Mesenchymal stem cell (in vitro differentiated cells and primary cell): ENCODE measurements around the gene GPN1.
A peak's percentile ranks its signal among the peaks of the same experiment; 100 is the strongest.
"Not testable (repeated sequence)": the region's sequence is repeated elsewhere in the genome, so short reads cannot be mapped to it uniquely, and the experiment has no call there.

Experiments
- DNase-seq: peaks from one replicate; pipeline ENCODE4 v3.0.0-alpha.2; 2013
- H2AFZ ChIP-seq: one replicate; pipeline ENCODE4 v1.6.1; 2013; ENCODE audit warnings: low read depth, mild to moderate bottlenecking, control low read depth, inconsistent platforms, low read length, moderate library complexity
- H2AK5ac ChIP-seq: 2 replicates; pipeline ENCODE4 v1.6.1; 2013; ENCODE audit warnings: low read length, moderate library complexity, mild to moderate bottlenecking, inconsistent platforms; ENCODE audit not compliant: severe bottlenecking
- H2BK120ac ChIP-seq: one replicate; pipeline ENCODE4 v1.6.1; 2013; ENCODE audit warnings: low read depth, mild to moderate bottlenecking, inconsistent platforms, low read length, moderate library complexity
- H2BK12ac ChIP-seq, 2 experiments: one replicate each; pipeline ENCODE4 v1.6.1; 2013; ENCODE audit warnings: inconsistent platforms in 2 of 2, low read length in 2 of 2, mild to moderate bottlenecking in 2 of 2, moderate library complexity in 2 of 2, control low read depth in 1 of 2
- H2BK15ac ChIP-seq: one replicate; pipeline ENCODE4 v1.6.1; 2013; ENCODE audit warnings: mild to moderate bottlenecking, low read depth, inconsistent platforms; ENCODE audit not compliant: poor library complexity, severe bottlenecking
- H2BK5ac ChIP-seq: 2 replicates; pipeline ENCODE4 v1.6.1; 2013; ENCODE audit warnings: low read depth, mild to moderate bottlenecking, low read length, control low read depth, inconsistent platforms; ENCODE audit not compliant: poor library complexity, severe bottlenecking
- H3K14ac ChIP-seq, 2 experiments: one replicate each; pipeline ENCODE4 v1.6.1; 2013; ENCODE audit warnings: inconsistent platforms in 2 of 2, low read length in 2 of 2, control low read depth in 1 of 2, mild to moderate bottlenecking in 1 of 2, moderate library complexity in 1 of 2
- H3K18ac ChIP-seq, 2 experiments: one replicate each; pipeline ENCODE4 v1.6.1; 2013; ENCODE audit warnings: inconsistent platforms in 2 of 2, low read length in 2 of 2, control low read depth in 1 of 2, low read depth in 1 of 2, mild to moderate bottlenecking in 1 of 2
- H3K23ac ChIP-seq, 2 experiments: one replicate each; pipeline ENCODE4 v1.6.1; 2013; ENCODE audit warnings: inconsistent platforms in 2 of 2, low read length in 2 of 2, mild to moderate bottlenecking in 2 of 2, moderate library complexity in 2 of 2, control low read depth in 1 of 2
- H3K27ac ChIP-seq: 2 replicates; pipeline ENCODE4 v1.5.1; 2013; ENCODE audit warnings: mild to moderate bottlenecking, moderate library complexity, low read length, control low read depth, inconsistent platforms; ENCODE audit not compliant: poor library complexity, severe bottlenecking
- H3K27me3 ChIP-seq, 2 experiments: 2 replicates each; pipeline versions ENCODE4 v1.6.1 to v1.7.0; 2013; ENCODE audit warnings: low read length in 2 of 2, mild to moderate bottlenecking in 2 of 2, moderate library complexity in 2 of 2, control low read depth in 1 of 2, inconsistent platforms in 1 of 2; ENCODE audit not compliant: control insufficient read depth in 1 of 2, insufficient read depth in 1 of 2
- H3K36me3 ChIP-seq, 2 experiments: 2 replicates each; pipeline versions ENCODE4 v1.6.1 to v1.7.0; 2013; ENCODE audit warnings: low read length in 2 of 2, control low read depth in 1 of 2, inconsistent platforms in 1 of 2, low read depth in 1 of 2, mild to moderate bottlenecking in 1 of 2; ENCODE audit not compliant: insufficient read depth in 2 of 2, control insufficient read depth in 1 of 2
- H3K4ac ChIP-seq, 2 experiments: one replicate each; pipeline ENCODE4 v1.6.1; 2013; ENCODE audit warnings: inconsistent platforms in 2 of 2, low read length in 2 of 2, mild to moderate bottlenecking in 2 of 2, moderate library complexity in 2 of 2, control low read depth in 1 of 2, low read depth in 1 of 2
- H3K4me1 ChIP-seq: 2 replicates; pipeline ENCODE4 v1.6.1; 2013; ENCODE audit warnings: low read depth, low read length, control low read depth; ENCODE audit not compliant: control insufficient read depth, insufficient read depth
- H3K4me2 ChIP-seq: 2 replicates; pipeline ENCODE4 v1.6.1; 2013; ENCODE audit warnings: low read length, mild to moderate bottlenecking, inconsistent platforms; ENCODE audit not compliant: poor library complexity, severe bottlenecking
- H3K4me3 ChIP-seq, 2 experiments: 2 replicates each; pipeline versions ENCODE4 v1.5.1 to v1.7.0; 2013; ENCODE audit warnings: low read length in 2 of 2, mild to moderate bottlenecking in 2 of 2, control low read depth in 1 of 2, low read depth in 1 of 2; ENCODE audit not compliant: insufficient read depth in 1 of 2
- H3K79me1 ChIP-seq: replicated peaks from 2 replicates; pipeline ENCODE4 v1.6.1; 2013; ENCODE audit warnings: mild to moderate bottlenecking, control low read depth, low read length, inconsistent platforms; ENCODE audit not compliant: poor library complexity, severe bottlenecking
- H3K9ac ChIP-seq: 2 replicates; pipeline ENCODE4 v1.7.0; 2013; ENCODE audit warnings: mild to moderate bottlenecking, low read length, moderate library complexity
- H3K9me3 ChIP-seq: 2 replicates; pipeline ENCODE4 v1.7.0; 2013; ENCODE audit warnings: mild to moderate bottlenecking, low read length; ENCODE audit not compliant: control insufficient read depth
- H4K8ac ChIP-seq: one replicate; pipeline ENCODE4 v1.6.1; 2013; ENCODE audit warnings: inconsistent platforms, mild to moderate bottlenecking, low read length, moderate library complexity
- H4K91ac ChIP-seq: one replicate; pipeline ENCODE4 v1.6.1; 2013; ENCODE audit warnings: mild to moderate bottlenecking, low read length, inconsistent platforms
- WGBS: methylation state at CpG from one replicate; pipeline ENCODE4 v1.1.7; 2013; ENCODE audit warnings: mixed read lengths; 5-methylcytosine and 5-hydroxymethylcytosine counted together

The GPN1 gene

DNA sequence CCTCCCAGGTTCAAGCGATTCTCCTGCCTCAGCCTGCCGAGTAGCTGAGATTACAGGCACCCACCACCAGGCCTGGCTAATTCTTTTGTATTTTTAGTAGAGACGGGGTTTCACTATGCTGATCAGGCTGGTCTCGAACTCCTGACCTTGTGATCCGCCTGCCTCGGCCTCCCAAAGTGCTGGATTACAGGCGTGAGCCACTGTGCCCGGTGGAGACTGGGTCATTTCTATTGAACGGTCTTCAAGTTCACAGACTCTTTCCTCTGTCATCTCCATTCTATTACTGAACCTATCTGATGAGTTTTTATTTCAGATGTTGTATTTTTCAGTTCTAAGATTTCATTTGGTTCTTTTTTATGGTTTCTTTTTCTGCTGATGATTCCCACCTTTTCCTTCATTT is 33.4 kb upstream of the GPN1 start:
- H2BK120ac ChIP-seq, H2AK5ac ChIP-seq, H3K79me1 ChIP-seq, H3K27ac ChIP-seq, H3K23ac ChIP-seq, H3K9ac ChIP-seq, H3K4ac ChIP-seq, H2AFZ ChIP-seq, H2BK15ac ChIP-seq, H3K4me1 ChIP-seq, H4K8ac ChIP-seq, H3K4me3 ChIP-seq, H3K9me3 ChIP-seq, H3K14ac ChIP-seq, H3K18ac ChIP-seq, H3K27me3 ChIP-seq, H4K91ac ChIP-seq, H2BK12ac ChIP-seq, H3K4me2 ChIP-seq, DNase-seq, H2BK5ac ChIP-seq: not testable (repeated sequence)
- peaks cover 13 to 21% of the 10 kb centered on the region in 2 experiments for H3K36me3 ChIP-seq
- WGBS: 97% methylated on average over 6 of the region's 9 CpGs

DNA sequence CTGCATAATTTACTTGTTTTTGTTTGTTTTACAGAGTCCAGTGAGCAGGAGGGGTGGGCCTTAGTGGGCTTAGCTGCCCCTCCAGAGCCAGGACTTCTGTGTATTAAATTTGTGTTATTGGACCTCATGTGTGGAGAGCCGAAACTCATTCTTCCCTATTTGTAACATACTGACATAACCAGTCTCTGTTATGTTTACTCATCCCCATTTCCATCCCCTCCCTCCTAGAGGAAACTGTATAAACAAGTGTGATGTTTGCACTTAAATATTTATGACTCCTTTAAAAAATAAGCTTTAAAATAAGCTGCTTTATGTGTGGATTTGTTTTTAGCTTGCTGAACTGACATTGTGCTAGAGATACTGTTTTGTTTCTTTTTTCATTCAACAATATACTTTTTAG is 32.2 kb upstream of the GPN1 start:
- Histone ChIP-seq H3K27ac (no peak overlapping the region), H4K91ac (no peak overlapping the region), H3K4me2 (no peak overlapping the region), H3K79me1 (peaks cover 4% of the 10 kb centered on the region), H3K4me1 (no peaks in the 10 kb centered on the region), H3K14ac (no peak overlapping the region), H4K8ac (no peak overlapping the region), H3K23ac (no peak overlapping the region), H2BK12ac (no peak overlapping the region), H3K9me3 (no peaks in the 10 kb centered on the region), H3K36me3 (peaks cover 21 to 25% of the 10 kb centered on the region in 2 experiments), H2AFZ (no peak overlapping the region), H3K9ac (no peak overlapping the region), H3K4ac (no peak overlapping the region), H2BK120ac (no peak overlapping the region), H2BK15ac (no peak overlapping the region), H2BK5ac (no peak overlapping the region), H3K4me3 (no peak overlapping the region), H2AK5ac (no peak overlapping the region), H3K18ac (no peak overlapping the region), H3K27me3 (no peaks in the 10 kb centered on the region)
- WGBS: no CpG with 5 or more reads among the region's 1 CpG
- DNase-seq: peak; percentile 61

DNA sequence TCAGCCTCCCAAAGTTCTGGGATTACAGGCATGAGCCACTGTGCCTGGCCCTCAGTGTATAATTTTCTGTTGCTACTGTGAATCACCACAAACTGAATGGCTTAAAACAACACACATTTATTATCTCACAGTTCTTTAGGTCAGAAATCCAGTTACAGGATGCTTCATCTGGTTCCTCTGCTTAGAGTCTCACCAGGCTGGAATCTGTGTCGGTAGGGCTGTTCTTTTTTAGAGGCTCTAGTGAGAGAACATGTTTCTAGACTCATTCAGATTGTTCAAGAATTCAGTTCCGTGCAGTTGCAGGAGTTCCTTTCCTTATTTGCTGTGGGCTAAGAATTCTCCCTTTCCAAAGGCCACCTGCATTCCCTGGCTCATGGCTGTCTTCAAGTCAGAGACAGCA is 22.2 kb upstream of the GPN1 start:
- no peaks in the 10 kb centered on the region for H3K27me3 ChIP-seq
- no peak overlapping the region for H3K9ac ChIP-seq
- 88% methylated on average over 2 of the region's 2 CpGs for WGBS
- H3K14ac ChIP-seq: no peak overlapping the region
- no peak overlapping the region for H3K18ac ChIP-seq
- peak overlapping the region; percentile 58 for H3K27ac ChIP-seq
- H2BK15ac ChIP-seq: no peak overlapping the region
- H2AK5ac ChIP-seq: no peak overlapping the region
- H3K4ac ChIP-seq: no peak overlapping the region
- no peak overlapping the region for H4K91ac ChIP-seq
- H3K4me1 ChIP-seq: no peaks in the 10 kb centered on the region
- H3K23ac ChIP-seq: no peak overlapping the region
- H3K9me3 ChIP-seq: no peaks in the 10 kb centered on the region
- DNase-seq: no peak
- H2BK12ac ChIP-seq: no peak overlapping the region
- H2AFZ ChIP-seq: no peak overlapping the region
- peaks cover 21% of the 10 kb centered on the region for H3K79me1 ChIP-seq
- no peak overlapping the region for H4K8ac ChIP-seq
- H2BK120ac ChIP-seq: no peak overlapping the region
- H2BK5ac ChIP-seq: no peak overlapping the region
- H3K4me2 ChIP-seq: no peak overlapping the region
- H3K4me3 ChIP-seq: no peak overlapping the region
- peaks cover 31 to 67% of the 10 kb centered on the region in 2 experiments for H3K36me3 ChIP-seq

DNA sequence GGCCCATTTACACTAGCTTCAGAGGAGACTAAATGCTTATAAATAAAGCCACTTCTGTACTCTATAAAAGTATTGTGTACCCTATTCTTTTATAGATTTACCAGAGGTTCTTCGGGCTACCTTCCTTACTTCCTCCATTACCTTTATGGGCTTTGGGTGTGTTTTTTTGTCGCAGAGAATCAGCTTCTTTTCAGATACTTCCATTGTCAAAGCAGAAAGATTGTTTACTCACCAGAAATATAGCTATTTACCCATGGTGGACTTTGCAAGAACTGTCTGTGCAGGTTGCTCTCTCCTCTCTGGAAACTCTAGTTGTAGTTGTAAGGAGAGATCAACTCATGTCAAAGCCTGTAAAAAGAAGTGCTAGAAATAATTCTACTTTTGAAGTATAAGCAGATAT is 14.9 kb upstream of the GPN1 start:
- Histone ChIP-seq H3K4me3 (no peak overlapping the region), H3K14ac (no peak overlapping the region), H3K4me1 (no peaks in the 10 kb centered on the region), H3K9me3 (no peaks in the 10 kb centered on the region), H2BK12ac (no peak overlapping the region), H2AFZ (no peak overlapping the region), H2BK120ac (no peak overlapping the region), H3K23ac (no peak overlapping the region), H3K79me1 (peaks cover 21% of the 10 kb centered on the region), H3K36me3 (peaks cover 17 to 68% of the 10 kb centered on the region in 2 experiments), H3K4ac (no peak overlapping the region), H3K27me3 (no peaks in the 10 kb centered on the region), H4K8ac (no peak overlapping the region), H3K18ac (no peak overlapping the region), H3K4me2 (no peak overlapping the region), H2BK15ac (no peak overlapping the region), H2BK5ac (no peak overlapping the region), H3K27ac (no peak overlapping the region), H3K9ac (no peak overlapping the region), H4K91ac (no peak overlapping the region), H2AK5ac (no peak overlapping the region)
- DNase-seq: no peak
- no CpG with 5 or more reads among the region's 2 CpGs for WGBS
